Activated naive CD4-positive, alpha-beta T cell treated with anti-CD3 and anti-CD28 coated beads, Interleukin-2, amount 50 U/mL, for 16 hours (primary cell): ENCODE measurements around the gene HRH3.

Source experiments
- DNase-seq: peaks from one replicate; pipeline ENCODE4 v3.0.0-alpha.2; 2020

HRH3 gene

DNA sequence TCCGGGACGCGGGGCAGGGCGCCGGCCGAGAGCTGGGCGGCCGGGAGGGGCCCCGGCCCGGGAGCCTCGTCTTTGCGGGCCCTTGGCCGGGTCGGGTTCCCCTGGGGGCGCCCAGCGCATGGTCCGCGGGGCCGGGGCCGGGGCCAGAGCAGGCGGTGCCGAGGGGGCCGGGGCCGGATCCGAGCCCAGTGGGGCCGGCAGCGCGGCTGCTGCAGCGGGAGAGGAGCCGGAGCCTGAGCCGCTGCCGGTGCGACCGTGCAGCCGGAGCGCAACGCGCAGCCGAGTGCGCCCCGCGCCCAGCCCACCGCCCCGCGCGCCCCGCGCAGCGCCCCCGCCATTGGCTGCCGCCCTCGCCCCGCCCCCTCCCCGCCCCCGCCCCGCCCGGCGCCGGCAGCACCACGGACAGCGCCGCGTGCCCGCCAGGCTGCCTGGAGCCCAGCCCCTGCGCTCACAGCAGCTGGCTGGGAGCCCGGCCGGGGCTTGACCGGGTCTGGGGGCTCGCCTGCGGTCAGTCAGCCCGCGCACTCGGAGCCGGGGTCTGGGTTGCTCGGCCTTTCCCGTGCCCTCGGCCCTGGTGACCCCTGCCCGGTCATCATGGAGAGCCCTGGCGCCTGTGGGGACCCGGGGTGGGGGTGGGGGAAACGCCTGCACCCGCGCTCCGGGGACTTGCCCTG, at the start of gene HRH3:
Gene HRH3 (minus strand): TSS at position 287 of the 674 bp plus-strand sequence. CDS start 308 bp downstream, outside the sequence.
- DNase-seq = peak; percentile 28

DNA sequence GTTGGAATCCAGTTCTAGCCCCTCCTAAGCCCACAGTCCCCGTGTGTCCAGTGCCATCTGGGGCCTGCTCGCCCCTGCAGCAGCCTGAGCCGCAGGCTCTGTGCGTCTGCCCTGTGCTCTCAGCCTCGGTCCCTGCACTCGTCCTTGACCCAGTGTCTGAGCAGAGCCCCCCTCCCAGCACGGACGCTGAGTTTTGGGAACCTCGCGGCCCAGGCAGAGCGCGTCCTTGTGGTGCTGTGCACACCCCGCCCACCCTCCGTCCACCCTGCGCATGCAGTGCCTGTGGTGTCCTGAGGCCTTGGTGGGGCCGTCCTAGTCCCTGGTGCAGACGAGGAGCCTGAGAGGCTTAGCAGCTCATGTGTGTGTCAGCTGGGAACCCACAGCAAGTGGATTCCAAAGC, 49.8 kb upstream of the HRH3 start:
- no peak for DNase-seq

DNA sequence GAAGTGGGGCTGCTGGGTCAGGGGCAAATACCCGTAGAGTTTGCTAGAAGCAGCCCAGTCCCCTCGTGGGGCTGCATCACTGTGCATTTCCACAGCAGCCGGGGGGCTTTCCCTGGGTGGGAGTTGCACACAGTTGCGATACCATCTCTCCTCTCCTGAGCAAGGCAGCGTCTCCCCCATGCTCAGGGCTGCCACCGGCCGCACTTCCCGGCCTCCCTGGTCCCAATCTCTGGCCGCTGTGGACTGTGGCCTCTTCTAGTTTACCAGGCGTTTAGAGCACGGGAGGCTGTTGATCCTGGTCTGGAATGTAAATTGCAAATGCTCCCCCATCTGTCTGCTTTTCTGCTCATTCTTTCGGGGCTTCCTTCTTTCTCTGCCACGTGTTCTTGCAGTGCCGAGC, 49.3 kb upstream of the HRH3 start:
- no peak for DNase-seq

DNA sequence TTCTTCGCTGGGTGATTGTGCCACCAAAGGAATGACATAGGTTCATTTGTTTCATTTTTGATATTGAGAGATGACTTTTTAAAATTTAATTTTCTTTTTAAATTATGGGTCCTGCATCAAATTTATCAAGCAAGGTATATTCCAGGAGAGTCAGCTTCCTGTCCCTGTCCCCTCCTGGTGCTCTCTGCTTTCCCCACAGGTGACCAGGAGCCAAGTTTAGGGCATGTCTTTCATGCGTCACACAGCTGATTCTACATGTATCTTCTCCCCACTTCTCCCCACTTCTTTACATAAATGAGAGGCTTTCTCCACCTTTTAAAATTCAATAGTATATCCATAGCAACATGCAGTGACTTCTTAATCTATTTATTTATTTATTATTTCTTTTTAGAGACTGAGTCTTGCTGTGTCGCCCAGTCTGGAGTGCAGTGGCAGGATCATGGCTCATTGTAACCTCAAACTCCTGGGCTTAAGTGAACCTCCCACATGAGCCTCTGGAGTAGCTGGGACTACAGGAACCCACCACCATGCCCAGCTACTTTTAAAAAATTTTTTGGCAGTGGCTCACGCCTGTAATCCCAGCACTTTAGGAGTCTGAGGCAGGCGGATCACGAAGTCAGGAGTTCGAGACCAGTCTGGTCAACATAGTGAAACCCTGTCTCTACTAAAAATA, 48.3 kb upstream of the HRH3 start:
- DNase-seq = no peak

DNA sequence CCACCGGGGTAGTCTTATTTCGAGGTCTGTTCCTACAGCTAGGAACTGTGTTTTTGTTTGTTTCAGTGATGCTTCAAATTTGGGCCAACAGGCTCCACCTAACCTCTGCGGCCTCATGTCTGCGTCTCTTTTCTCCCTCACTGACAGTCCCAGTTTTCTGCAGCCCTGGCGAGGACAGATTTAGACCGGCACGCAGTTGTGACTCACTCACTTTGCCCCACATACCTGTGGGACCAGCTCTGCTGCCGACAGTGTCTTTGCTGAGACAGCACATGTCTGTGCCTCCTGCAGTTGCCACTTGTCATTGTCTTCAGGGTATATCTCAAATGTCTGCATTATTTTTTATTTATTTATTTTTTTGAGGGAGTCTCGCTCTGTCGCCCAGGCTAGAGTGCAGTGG, 47.5 kb upstream of the HRH3 start:
- no peak for DNase-seq

DNA sequence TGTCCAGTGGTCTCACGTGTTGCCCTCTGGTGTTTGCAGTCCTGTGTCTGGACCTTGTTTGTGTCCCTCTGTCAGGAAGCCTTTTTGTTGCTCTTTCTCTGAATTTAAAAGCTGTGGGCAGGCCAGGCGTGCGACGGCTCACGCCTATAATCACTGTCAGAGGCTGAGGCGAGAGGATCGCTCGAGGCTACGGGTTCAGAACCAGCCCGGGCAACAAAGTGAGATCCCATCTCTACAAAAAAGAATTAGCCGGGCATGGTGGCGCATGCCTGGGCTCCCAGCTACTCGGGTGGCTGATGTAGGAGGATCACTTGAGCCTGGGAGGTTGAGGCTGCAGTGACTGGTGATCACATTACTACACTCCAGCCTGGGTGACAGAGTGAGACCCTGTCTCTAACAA, 46.8 kb upstream of the HRH3 start:
- DNase-seq = no peak

DNA sequence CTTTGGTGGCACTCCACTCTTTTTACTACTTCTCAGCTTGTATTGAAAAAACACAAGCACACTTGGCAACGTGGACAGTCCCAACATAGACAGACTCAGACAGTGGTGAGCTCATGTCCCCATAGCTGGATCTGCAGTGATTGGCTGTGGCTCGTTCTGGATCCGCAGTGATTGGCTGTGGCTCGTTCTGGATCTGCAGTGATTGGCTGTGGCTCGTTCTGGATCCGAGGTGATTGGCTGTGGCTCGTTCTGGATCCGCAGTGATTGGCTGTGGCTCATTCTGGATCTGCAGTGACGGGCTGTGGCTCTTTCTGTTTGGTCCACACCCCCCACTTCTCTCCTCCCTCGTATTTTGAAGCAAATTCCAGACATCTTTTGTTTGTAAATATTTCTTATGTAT, 46.3 kb upstream of the HRH3 start:
- no peak for DNase-seq

DNA sequence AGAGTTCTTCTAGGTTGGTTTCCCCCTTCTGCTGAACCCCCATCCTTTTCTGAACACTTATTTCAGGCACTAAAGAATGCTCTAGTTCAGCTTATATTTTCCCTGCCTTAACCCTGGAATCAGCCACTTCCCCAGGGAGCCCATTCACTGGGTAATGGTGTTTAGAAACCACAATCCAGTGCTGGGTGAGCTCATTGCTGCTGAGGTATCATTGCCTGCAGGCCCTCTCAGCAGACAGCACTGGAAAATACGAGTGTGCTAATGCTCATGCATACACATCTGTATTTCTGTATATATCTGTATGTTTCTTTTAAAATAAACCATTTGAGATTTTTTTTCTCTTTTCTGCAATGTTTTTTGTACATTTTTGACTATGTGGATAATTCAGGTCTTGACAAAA, 45.3 kb upstream of the HRH3 start:
- DNase-seq = no peak

DNA sequence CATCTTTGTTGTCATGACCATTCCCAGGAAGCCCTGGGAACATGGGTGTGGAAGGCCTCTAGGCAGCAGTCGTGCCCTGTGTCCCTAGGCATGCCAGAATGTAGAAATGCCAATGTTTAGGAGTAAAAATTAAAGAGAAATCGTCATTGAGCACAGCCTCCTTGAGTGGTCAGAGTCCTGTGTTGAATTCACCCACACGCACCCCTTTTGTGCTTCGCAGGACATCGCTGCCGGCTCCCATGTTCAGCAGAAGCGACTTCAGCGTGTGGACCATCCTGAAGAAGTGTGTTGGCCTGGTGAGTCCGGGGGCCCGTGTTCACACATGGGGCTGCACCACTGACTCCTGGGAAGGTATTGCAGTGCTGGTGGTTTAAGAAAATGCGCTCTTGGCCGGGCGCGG, 43.3 kb upstream of the HRH3 start:
- DNase-seq = no peak

DNA sequence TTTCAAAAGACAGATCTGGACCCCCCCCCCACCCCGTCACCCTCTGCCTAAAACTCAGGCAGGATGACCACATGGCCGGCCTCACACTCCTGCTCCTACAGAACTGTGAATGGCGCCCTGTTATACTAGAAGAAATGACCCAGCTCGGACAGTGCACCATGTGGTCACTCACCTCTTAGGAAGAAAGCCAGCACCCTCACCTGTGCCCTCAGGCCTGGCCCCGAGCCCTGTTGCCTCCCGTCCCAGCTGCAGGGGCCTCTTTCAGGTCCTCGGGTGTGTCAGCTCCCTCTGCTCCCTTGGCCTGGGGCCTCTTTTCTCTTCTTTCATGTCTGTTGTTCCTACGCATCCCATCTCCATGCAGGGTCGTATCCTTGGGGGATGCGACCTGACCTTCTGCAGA, 42.0 kb upstream of the HRH3 start:
- no peak for DNase-seq

DNA sequence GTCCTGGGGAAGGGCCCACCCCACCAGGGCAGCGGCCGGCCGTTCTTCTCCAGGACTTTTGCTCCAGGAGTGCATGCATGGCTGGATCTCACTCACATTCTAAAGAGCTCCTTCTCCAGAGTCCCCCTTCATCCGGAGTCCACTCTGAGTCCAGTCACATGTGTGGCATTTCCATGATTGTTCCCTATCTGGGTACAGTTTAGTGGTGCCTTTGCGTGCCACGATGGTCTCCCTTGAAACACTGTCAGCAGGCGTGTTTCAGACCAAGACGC, 39.2 kb upstream of the HRH3 start:
- no peak for DNase-seq

DNA sequence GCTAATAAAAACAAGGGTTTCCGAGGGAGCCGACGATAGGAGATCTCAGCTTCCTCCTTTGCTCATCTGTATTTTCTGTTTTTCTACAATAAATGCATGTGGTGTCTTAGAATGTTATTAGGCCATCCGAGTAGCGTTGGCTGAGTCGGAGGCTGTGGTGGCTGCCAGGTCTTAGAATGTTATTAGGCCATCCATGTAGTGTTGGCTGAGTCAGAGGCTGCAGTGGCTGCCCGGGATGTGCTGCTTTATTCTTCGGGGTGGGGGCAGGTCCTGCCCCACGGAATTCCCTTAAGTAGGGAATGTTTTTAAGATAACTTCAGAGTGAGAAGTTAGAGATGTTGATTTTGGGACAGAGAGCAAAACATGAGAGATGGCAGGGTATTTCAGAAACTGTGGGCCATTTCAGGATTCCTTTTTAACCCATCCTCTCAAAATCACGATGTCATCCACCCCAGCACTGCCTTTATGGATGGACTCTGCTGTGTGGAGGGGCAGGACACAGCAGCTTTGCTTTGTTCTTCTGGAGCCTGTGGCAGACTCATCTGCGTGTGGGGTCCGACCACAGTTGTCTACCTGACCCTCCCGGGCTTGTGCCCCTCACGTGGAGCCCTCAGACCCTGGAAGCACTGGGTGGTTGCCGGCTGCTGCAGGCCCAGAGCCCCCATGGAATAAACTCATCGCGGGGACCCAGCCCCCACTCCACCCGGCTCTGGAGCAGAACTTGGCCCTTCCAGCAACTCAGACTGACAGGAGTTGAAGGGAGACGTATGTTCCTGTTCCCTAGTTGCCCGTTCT, 38.6 kb upstream of the HRH3 start:
- DNase-seq = no peak

DNA sequence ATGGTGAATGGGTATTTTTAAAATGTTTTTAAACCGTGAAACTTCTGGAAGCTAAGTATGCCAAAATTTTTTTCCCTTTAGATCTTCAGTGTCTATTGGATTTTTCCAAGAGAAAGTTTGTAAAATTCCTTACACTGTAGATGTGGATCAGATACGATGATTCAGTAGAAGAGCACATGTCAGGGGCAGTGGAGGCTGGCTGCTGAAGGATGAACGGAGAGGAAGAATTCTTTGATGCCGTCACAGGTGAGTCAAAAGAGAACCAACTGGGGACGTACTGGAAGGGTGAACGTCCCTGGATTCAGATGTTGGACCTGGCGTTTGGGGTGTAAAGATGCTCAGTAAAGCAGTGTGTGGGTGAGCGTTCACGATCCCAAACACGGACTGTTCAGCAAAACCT, 35.9 kb upstream of the HRH3 start:
- no peak for DNase-seq

DNA sequence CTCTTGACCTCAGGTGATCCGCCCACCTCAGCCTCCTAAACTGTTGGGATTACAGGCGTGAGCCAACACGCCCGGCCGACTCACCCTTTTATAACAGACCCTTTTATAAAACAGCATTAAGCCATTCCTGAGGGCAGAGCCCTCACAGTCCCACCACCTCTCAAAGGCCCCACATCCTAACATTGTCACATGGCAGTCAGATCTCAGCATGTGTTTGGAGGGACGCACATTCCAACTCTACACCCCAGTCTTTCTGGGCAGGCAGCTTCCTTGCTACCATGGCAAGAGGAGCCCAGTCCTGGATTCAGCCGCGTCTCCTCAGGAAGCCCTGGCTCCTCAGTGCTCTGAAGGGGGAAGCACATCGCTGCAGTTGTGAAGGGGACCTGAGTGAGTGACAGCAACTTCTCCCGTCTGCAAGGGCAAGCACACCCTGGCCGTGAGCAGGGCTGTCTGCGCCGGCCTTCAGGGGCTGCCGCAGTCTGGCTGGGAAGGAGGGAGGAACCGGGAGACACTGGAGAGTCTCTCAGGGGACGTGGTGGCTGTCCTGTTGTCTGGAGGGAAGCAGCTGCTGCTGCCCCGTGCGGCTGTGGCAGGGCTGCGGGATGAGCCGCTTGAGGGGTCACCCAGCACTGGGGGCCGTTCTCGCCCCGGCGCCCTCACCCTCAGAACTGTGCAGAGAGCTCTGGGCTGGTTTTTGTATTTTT, 34.1 kb upstream of the HRH3 start:
- no peak for DNase-seq

DNA sequence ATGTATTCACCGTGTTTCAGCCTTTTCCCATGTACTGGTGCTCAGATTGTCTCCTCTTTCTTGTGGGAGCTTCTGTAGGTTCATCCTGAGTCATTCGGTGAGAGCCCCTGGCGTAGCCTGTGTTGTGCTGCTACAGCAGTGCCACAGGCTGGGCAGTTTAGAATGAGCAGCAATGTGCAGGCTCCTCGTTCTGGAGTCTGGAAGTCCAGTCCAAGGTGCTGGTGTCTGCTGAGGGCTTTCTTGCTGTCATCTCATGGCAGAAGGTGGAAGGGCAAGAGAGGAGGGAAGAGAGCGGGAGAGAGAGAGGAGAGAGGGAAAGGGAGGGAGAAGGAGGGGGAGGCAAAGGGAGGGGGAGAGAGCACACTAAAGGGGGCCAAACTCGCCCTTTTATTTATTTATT, 33.3 kb upstream of the HRH3 start:
- no peak for DNase-seq

DNA sequence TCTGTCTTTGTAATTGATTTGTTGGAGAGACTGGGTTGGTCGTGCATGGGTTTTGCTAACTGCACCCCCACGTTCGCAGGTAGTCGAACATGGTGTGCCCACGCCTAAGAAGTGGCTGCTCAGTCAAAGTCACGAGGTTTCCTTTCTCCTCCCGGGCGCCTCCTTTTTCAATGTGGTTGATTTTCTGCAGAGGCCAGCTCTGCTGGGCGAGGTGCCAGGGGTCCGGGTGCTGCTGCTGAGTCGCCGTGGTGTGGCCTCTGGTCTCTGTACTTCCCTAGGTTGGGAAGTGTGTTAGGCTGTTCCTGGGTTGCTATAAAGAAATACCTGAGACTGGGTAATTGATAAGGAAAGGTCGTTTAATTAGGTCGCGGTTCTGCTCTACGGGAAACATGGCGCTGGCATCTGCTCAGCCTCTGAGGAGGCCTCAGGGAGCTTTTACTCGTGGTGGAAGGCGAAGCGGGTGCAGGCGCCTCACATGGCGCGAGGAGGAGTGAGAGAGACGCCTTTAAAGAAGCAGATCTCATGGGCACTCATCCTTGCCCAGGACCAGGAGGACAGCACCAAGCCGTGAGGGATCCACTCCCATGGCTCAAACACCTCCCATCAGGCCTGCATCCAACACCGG, 32.4 kb upstream of the HRH3 start:
- no peak for DNase-seq

DNA sequence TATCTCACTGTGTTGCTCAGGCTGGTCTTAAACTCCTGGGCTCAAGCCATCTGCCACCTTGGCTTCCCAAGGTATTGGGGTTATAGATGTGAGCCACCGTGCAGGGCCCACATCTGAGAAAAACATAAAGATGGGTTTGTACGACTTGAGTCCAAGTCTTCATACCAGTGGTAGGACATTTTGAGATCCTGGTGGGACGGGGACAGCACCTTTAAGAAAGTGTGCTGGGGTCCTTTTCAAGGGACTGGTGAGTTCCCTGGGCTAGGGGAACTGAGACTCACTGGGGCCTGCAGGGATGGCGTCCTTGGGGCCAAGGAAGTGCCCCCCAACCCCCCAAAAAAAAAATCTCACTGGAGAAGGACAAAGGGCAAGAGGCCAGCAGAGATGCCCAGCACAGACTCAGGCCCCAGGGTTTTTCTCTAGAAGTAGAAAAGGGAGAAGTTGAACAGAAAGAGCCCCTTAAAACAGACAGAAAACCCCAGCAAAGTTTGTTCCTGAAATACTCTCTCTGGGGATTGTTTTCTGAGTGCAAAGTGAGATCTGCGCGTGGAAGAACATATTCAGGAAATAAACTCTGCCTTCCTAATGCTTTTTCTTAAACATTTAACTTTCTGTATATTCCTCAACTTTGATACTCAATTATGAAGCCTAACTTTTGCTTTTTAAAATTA, 28.9 kb upstream of the HRH3 start:
- DNase-seq = no peak

DNA sequence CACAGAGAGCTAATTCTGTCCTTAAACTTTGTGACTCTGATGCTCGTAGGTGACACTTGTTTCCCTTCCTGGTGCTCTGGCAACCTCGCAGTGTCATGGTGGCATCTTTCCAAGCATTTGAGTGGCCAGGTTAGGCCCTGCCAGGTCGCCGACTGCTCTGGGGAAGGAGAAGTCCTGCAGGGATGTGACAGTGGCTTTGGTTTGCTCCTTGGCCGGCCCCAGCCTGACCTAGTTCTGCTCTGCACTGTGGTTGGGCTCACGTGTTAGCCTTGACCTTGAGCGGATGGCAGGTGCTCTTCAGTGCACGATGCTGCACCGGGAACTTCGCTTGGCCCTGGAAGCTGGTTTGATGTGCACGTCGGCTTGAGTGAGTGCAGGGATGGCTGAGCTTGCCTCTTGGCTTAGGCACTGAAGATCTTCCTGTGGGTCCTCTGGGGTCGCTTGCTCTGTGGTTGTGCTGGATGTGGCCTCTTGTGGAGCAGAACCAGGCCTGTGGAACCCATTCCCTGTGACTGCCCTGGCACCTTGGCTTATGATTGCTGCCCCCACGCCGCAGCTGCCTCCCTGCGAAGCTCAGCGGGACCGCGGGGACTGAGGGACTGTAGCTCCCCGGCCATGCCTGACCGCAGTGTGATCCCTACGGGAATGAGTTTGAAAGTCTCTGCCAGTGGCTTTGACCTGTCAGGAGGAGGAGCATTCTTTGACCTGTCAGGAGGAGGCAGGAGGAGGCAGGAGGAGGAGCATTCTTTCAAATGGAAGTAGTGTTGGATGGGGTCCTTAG, 27.0 kb upstream of the HRH3 start:
- no peak for DNase-seq

DNA sequence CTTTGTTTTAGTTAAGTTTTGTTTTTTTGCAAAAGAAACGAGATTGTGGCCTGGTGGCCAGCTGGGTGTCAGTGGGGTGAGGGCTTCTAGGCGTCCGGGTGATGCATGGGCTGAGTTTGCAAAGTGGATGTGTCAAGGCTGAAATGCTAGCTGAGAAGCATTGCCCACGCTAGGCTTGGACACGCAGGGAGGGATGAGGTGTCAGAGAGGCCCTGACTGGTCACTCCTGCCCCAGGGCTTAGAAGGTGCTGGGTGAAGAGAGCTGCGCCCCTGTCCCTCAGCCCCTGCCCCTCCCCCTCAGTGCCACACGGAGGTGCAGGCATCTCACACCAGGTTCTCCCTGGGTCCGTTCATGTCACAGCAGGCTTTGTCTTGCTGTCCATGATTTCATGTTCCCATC, 26.4 kb upstream of the HRH3 start:
- no peak for DNase-seq

DNA sequence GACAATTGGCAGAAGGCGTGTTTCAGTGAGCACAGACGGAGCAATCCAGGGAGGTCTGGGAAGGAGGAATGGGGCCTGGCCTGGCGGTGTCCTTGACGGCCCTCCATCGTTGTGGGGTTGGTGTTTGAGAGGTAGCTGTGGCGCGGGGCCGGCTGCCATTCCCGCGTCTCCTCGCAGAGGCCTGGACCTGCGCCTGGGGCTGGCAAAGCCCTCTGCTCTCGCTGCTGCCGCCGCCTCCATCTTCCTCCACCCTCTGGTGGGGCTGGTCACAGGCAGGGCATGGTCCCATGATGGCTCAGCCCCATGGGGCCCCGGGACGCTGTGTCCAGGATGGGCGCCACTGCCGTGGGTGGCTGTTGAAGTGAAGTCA, 25.8 kb upstream of the HRH3 start:
- DNase-seq = no peak

DNA sequence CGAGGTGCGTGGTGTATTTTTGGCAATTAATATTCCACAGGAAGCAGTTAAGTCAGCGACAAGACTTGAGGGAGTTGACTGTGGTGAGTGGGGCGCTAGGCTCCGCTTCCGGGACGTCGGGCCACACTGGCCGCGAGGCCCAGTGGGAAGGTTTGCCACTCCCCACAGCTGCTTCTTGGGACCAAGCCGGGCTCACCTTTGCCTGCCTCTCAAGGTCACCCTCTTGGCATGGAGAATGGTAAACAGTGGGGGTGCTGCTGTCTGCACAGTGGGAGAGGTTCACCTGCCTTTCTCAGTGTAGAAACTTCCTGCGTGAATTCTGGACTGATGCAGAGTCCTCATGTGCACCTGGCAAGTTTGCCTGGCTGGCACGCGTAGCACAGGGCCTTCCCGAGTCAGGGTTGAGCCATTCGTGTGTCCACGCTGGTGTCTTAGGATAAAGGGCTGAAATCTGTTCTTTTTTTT, 24.6 kb upstream of the HRH3 start:
- no peak for DNase-seq
